A549 treated with GW870086 at 1 μM for 4 hours (cell line): Measurements from ENCODE around the gene PAIP2B. TPM values are rescaled to one million over a fixed set of nuclear protein-coding genes. Genes with fewer than 3 reads are reported as not detected.

Source experiments
- total RNA-seq: library from RNA; stranded (reverse); fragments of 200-300 nt; extraction: Qiagen RNA extraction; gene quantifications from 5 replicates; pipeline ENCODE4 v1.2.3, GENCODE V29; 2022; ENCODE audit warnings: low read depth

The PAIP2B gene, protein sequence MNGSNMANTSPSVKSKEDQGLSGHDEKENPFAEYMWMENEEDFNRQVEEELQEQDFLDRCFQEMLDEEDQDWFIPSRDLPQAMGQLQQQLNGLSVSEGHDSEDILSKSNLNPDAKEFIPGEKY
- total RNA-seq, result 0.19 to 0.30 TPM (median 0.28 TPM) in 5 replicates

DNA sequence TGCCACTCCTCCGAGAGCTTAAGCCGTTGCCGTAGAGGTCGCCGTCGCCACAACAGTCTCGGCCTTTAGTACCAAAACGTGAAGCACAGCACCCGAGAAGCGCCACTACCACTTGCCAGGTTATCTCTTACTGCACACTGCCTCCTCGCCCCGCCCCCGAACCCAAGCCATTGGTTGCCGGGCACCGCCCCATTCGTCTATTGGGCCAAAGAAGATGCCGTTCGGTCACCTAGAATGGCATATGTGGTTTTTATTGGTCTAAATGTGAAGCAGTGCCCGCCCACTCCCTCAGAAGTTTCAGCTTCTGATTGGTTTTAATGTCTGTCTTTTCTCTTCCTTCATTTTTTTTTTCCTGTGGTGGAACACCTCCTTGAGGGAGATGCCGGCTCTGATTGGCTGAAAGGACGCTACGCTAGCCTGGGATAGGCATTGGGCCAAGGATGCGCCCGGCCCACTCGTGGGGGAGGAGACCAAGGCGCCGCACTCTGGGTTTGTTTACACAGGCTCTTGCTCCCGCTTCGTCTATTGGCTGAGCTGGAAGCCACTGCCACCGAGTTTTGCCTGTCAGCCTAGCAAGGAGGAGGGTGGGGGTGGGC lies at the start of gene PAIP2B:
TSS of gene PAIP2B (minus strand) at position 139 of the 596 bp plus-strand sequence. CDS start 24,514 bp downstream, outside the sequence.

Other genes with a start within 250 kb of the PAIP2B start
- 0.12 TPM in 1 of 5 replicates, not detected in the others for gene ANKRD53, start 248.5 kb downstream of the PAIP2B start, total RNA-seq
- 71.1 to 85.5 TPM (median 78.7 TPM) in 5 replicates for gene TEX261, start 232.2 kb downstream of the PAIP2B start, total RNA-seq
- 60.9 to 87.9 TPM (median 78.9 TPM) in 5 replicates for gene NAGK, start 158.5 kb downstream of the PAIP2B start, total RNA-seq
- 11.3 to 14.0 TPM (median 12.7 TPM) in 5 replicates for gene MCEE, start 96.9 kb downstream of the PAIP2B start, total RNA-seq
- gene MPHOSPH10, start 96.5 kb downstream of the PAIP2B start, total RNA-seq, result 37.3 to 44.6 TPM (median 40.5 TPM) in 5 replicates
- gene ZNF638, start 104.7 kb upstream of the PAIP2B start, total RNA-seq, result 58.3 to 76.1 TPM (median 60.9 TPM) in 5 replicates
- gene DYSF, start 226.5 kb upstream of the PAIP2B start, total RNA-seq, result 0.50 to 0.97 TPM (median 0.70 TPM) in 5 replicates